ENCODE results near the gene PATJ. TPM values are rescaled to one million over a fixed set of nuclear protein-coding genes. Genes with fewer than 3 reads are reported as not detected.

PATJ gene
- total RNA-seq, 1 experiment from 2014 or later: 47.3 TPM

GRCh38 chr1:62198781-62199125, 456.5 kb downstream of the PATJ start:
- peaks cover 2% of the 10 kb centered on the region; the same call in 1 of the 2 replicates for H3K27me3 Mint-ChIP-seq (ENCODE audit: low read depth)
- peak overlapping the region; percentile 53 for H3K9ac ChIP-seq (ENCODE audit: extremely low read depth, insufficient read length, low read length)
- H3K27me3 ChIP-seq (ENCODE audit: insufficient read depth, low read length): no peaks in the 10 kb centered on the region
- TF ChIP-seq CTCF (conservative IDR thresholded peaks at IDR 0.05): no peak
- DNase-seq: no peak
- H2BK5ac ChIP-seq (ENCODE audit: insufficient read length, low read length): peak overlapping the region; percentile 3
- no peak overlapping the region for H3T11ph ChIP-seq (ENCODE audit: low read length)
- no peaks in the 10 kb centered on the region for H3K9me3 ChIP-seq (ENCODE audit: control insufficient read depth, low read depth, low read length)
- H3K27ac Mint-ChIP-seq: peak overlapping the region; percentile 95 to 100 (median 98)
- peaks cover 35 to 66% of the 10 kb centered on the region in 2 experiments for H3K4me1 Mint-ChIP-seq
- H2BK15ac ChIP-seq (ENCODE audit: low read depth, low read length): no peak overlapping the region
- H2BK120ac ChIP-seq (ENCODE audit: low read depth, low read length, poor library complexity, severe bottlenecking): no peak overlapping the region
- H3K36me3 Mint-ChIP-seq (ENCODE audit: insufficient read depth in 1 of 3, low read depth in 3 of 3): peaks cover 57 to 82% (median 78%) of the 10 kb centered on the region in 3 experiments
- peaks cover 0 to 7% of the 10 kb centered on the region in 2 experiments; a peak in 2 of 5 replicates for H3K9me3 Mint-ChIP-seq
- H4K20me1 ChIP-seq (ENCODE audit: control insufficient read depth, insufficient read depth, insufficient read length): no peaks in the 10 kb centered on the region
- H3K4me1 ChIP-seq (ENCODE audit: insufficient read depth, low read length): no peaks in the 10 kb centered on the region; the same call in 1 of the 2 replicates
- no peak overlapping the region for H2AFZ ChIP-seq (ENCODE audit: low read length)
- H3K79me2 ChIP-seq (ENCODE audit: insufficient read depth, low read length): peaks cover 60% of the 10 kb centered on the region; the same call in 1 of the 2 replicates
- peaks cover 21% of the 10 kb centered on the region for H3K23me2 ChIP-seq (ENCODE audit: insufficient read length, low read depth, low read length, poor library complexity, severe bottlenecking)
- H3K27ac ChIP-seq (ENCODE audit: insufficient read length, low read depth, low read length): peak overlapping the region; percentile 97
- H2BK12ac ChIP-seq (ENCODE audit: insufficient read length, low read depth, low read length): no peak overlapping the region
- H3K18ac ChIP-seq (ENCODE audit: insufficient read length, low read depth, low read length): no peak overlapping the region
- H3K4me3 Mint-ChIP-seq: peak overlapping the region; percentile 68 to 90
- no peak overlapping the region for H4K5ac ChIP-seq (ENCODE audit: insufficient read length, low read depth, low read length)
- no peak overlapping the region for H4K8ac ChIP-seq (replicated peaks; ENCODE audit: insufficient read length, low read depth, low read length)
- H4K91ac ChIP-seq (ENCODE audit: insufficient read length, low read depth, low read length): no peak overlapping the region
- peaks cover 3% of the 10 kb centered on the region for H3K79me1 ChIP-seq (ENCODE audit: insufficient read depth, low read depth, low read length, poor library complexity, severe bottlenecking)
- H3K14ac ChIP-seq (ENCODE audit: insufficient read depth, low read length): no peak overlapping the region
- H3K4ac ChIP-seq (ENCODE audit: low read depth, low read length): no peak overlapping the region
- no CpG with 5 or more reads among the region's 3 CpGs for WGBS (ENCODE audit: extremely low coverage, insufficient read length, low lambda C conversion rate)
- H3K56ac ChIP-seq (ENCODE audit: insufficient read length, low read depth, low read length): no peak overlapping the region
- peak overlapping the region; percentile 97 for H3K4me2 ChIP-seq (ENCODE audit: insufficient read depth, insufficient read length, low read length)
- H2BK20ac ChIP-seq (ENCODE audit: low read depth, low read length, poor library complexity, severe bottlenecking): no peak overlapping the region
- no peak overlapping the region for H2AK5ac ChIP-seq (ENCODE audit: insufficient read length, low read length)
- no peak overlapping the region for H3K23ac ChIP-seq (ENCODE audit: insufficient read length, low read depth, low read length)

Measured in H9 (cell line).